HEK293T (cell line): ENCODE results near the gene TTLL9.

Experiments
- BHLHE40 ChIP-seq: fragments of 450-650 bp; IDR thresholded peaks from 2 replicates; pipeline ENCODE4 v1.6.1; 2016; ENCODE audit warnings: mild to moderate bottlenecking, moderate library complexity, borderline replicate concordance
- CTBP1 ChIP-seq: fragments of 450-650 bp; IDR thresholded peaks from 2 replicates; pipeline ENCODE4 v1.6.1; 2016; ENCODE audit warnings: borderline replicate concordance
- ELF4 ChIP-seq: fragments of 450-650 bp; IDR thresholded peaks from 2 replicates; pipeline ENCODE4 v1.6.1; 2017; ENCODE audit warnings: antibody characterized with exemption
- FOXA1 ChIP-seq: fragments of 450-650 bp; IDR thresholded peaks from 2 replicates; pipeline ENCODE4 v1.6.1; 2016; ENCODE audit warnings: mild to moderate bottlenecking
- FOXK2 ChIP-seq: fragments of 450-650 bp; IDR thresholded peaks from 2 replicates; pipeline ENCODE4 v1.6.1; 2016; ENCODE audit warnings: mild to moderate bottlenecking
- HDGF ChIP-seq: fragments of 450-650 bp; IDR thresholded peaks from 2 replicates; pipeline ENCODE4 v1.6.1; 2017; ENCODE audit warnings: antibody characterized with exemption, borderline replicate concordance
- NFRKB ChIP-seq: fragments of 450-650 bp; IDR thresholded peaks from 2 replicates; pipeline ENCODE4 v1.6.1; 2016; ENCODE audit warnings: mild to moderate bottlenecking, moderate library complexity
- SP1 ChIP-seq: fragments of 450-650 bp; IDR thresholded peaks from 2 replicates; pipeline ENCODE4 v1.6.1; 2017
- SUZ12 ChIP-seq: fragments of 450-650 bp; IDR thresholded peaks from 2 replicates; pipeline ENCODE4 v1.6.1; 2016; ENCODE audit warnings: mild to moderate bottlenecking
- TF ChIP-seq, protein P1 (sequence below): fragments of 450-650 bp; IDR thresholded peaks from 2 replicates; pipeline ENCODE4 v1.6.1; 2016

DNA sequence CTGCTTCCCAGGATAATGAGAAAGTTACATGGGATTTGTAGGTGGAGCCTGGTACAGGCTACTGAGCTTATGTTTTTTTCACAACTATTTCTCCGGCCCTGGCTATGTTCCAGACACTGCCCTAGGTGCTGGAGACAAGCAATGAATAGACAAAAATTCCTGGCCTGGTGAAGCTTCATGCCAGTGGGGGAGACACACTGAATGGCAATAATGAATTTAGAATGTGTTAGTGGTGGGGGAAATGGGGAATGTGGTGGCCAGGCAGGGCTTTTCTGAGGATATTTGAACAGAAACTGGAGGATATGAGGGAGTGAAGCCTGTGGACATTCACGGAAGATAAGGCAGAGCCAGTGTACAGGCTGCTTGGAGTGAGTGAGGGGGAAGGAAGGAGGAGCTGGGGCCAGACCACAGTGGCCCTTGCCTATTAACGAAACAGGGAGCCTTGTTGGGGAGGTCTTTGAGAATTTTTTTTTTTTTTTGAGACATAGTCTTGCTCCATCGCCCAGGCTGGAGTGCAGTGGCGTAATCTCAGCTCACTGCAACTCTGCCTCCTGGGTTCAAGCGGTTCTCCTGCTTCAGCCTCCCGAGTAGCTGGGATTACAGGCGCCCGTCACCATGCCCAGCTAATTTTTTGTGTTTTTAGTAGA is 31.7 kb upstream of the TTLL9 start:
- TF ChIP-seq HDGF, result no peak
- TF ChIP-seq, protein P1, sequence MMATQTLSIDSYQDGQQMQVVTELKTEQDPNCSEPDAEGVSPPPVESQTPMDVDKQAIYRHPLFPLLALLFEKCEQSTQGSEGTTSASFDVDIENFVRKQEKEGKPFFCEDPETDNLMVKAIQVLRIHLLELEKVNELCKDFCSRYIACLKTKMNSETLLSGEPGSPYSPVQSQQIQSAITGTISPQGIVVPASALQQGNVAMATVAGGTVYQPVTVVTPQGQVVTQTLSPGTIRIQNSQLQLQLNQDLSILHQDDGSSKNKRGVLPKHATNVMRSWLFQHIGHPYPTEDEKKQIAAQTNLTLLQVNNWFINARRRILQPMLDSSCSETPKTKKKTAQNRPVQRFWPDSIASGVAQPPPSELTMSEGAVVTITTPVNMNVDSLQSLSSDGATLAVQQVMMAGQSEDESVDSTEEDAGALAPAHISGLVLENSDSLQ, result no peak
- no peak for TF ChIP-seq SP1
- TF ChIP-seq SUZ12, result no peak
- TF ChIP-seq FOXA1, result no peak
- TF ChIP-seq BHLHE40, result no peak
- TF ChIP-seq NFRKB, result no peak
- TF ChIP-seq FOXK2, result no peak
- no peak for TF ChIP-seq CTBP1
- TF ChIP-seq ELF4, result no peak
